GM21619 (cell line): Measurements from ENCODE around the gene WNT9A.
"Not testable (repeated sequence)": the region's sequence is repeated elsewhere in the genome, so short reads cannot be mapped to it uniquely, and the experiment has no call there.

ENCODE experiments used
- ATAC-seq: cut with Tn5 transposase; IDR thresholded peaks from one replicate; pipeline ENCODE4 v1.9.1; 2021; ENCODE audit not compliant: unreplicated experiment

The WNT9A gene, protein sequence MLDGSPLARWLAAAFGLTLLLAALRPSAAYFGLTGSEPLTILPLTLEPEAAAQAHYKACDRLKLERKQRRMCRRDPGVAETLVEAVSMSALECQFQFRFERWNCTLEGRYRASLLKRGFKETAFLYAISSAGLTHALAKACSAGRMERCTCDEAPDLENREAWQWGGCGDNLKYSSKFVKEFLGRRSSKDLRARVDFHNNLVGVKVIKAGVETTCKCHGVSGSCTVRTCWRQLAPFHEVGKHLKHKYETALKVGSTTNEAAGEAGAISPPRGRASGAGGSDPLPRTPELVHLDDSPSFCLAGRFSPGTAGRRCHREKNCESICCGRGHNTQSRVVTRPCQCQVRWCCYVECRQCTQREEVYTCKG

GRCh38 chr1:227947676-227948492, at the start of gene WNT9A:
Gene WNT9A, minus strand, starts transcription at chr1:227947932. Its CDS starts 45 bp downstream, at chr1:227947887.
- ATAC-seq: peak; percentile 46

DNA sequence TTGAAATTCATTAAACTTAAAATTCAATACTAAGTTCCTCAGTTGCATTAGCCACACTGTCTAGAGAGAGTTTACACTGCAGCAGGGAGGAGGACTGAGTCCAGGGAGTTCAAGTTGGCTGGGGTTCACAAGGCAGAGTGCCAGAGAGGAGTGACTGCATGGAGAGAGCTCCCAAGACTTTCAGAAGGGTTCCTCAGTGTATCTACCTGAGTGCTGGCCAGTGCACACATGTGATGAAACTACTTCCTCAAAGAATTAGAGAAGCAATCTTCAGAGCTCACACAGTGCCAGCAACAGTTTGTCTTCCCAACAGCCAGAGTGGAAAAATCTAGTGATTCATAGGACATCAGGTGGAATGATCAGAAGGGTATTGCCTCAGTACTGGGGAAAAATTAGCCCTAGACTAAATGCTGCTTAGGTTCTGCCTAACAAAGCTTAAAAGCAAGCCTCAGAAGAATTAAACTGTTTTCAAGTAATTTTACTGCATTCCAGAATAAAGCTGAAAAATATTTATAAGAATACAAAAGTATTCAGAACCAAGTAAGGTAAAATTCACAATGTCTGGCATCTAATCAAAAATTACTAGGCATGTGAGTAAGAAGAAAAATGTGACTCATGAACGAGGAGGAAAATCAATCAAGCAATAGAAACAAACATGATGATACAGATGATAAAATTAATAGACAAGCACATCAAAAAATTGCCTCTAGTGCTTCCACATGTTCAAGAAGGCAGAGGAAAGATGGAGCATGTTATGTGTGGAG, 48.6 kb upstream of the WNT9A start:
- ATAC-seq: no peak

GRCh38 chr1:227994632-227995300, 47.0 kb upstream of the WNT9A start:
- ATAC-seq: no peak

- no peak for ATAC-seq
Observed at GRCh38 chr1:227987181-227987580, 39.4 kb upstream of the WNT9A start.

DNA sequence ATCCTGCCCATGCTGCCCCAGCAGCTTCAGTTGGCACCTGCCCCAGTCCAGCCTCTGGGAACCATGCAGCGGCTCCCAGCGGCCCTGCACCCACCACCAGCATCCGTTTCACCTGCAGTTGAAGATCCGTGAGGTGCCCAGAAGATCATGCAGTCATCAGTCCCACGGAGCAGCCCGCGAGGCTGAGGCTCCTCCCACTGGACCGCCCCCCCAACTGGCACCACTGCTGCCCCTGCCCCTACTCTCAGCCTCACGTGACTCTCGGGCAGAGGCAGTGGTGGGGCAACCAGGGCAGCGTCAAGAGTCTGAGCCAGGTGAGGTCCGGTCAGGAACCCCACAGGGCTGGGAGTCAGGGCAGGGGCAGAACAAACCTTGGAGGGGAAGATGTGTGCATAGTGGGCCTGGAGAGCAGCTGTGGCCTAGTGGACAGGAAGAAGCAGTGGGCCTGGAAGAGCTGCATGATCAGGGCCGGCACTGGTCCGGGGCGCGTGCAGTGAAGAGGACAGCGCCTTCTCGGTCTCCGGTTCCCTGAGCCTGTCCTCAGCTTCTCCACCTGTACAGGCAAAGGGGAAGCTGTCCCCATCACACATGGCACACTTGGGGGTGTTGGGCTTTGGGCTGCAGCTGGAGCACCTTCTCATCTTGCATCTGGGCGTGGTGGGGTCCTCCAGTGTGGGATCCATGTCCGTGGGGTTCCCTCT, 28.0 kb upstream of the WNT9A start:
- not testable (repeated sequence) for ATAC-seq

- ATAC-seq: not testable (repeated sequence)
Observed at GRCh38 chr1:227973724-227974288, 26.1 kb upstream of the WNT9A start.

DNA sequence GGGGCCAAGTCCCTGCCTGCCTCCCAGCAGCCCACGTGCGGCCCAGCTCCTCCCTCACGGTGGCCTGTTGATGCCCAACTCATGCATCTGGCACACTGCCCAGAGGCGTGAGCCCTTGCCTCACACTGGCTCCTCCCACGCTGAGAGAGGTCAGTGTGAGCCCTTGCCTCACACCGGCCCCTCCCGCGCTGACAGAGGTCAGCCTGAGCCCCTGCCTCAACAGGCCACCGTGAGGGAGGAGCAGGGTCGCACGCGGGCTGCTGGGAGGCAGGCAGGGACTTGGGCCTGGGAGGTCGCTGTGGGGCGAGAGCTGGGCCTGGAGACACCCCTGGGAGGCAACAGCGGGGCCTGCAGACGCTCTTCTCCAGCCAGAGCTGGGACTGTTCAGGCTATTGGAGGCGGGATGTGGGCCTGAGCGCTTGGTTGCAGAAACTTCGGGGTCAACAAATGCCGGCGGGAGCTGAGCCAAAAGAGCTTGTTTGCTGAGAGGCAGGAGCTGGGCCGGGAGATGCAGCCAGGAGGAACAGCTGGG, 25.2 kb upstream of the WNT9A start:
- ATAC-seq: not testable (repeated sequence)

DNA sequence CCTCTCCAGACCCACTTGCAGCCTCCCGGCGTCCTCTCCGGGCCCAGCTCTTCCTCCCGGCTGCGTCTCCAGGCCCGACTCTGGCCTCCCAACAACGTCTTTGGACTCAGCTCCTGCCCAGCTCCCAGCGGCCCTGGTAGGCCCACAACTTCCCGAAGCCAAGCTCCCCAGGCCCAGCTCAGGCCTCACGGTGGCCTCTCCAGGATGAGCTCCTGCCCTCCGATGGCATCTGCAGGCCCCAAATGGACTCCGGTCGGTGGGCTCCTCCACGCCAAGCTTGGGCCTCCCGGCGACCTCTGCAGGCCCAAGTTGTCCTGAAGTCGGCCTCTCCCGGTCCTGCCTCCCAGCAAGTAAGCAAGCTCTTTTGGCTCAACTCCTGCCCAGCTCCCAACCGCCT, 24.5 kb upstream of the WNT9A start:
- ATAC-seq: not testable (repeated sequence)

- ATAC-seq: not testable (repeated sequence)
Observed at GRCh38 chr1:227971643-227972282, 24.0 kb upstream of the WNT9A start.

DNA sequence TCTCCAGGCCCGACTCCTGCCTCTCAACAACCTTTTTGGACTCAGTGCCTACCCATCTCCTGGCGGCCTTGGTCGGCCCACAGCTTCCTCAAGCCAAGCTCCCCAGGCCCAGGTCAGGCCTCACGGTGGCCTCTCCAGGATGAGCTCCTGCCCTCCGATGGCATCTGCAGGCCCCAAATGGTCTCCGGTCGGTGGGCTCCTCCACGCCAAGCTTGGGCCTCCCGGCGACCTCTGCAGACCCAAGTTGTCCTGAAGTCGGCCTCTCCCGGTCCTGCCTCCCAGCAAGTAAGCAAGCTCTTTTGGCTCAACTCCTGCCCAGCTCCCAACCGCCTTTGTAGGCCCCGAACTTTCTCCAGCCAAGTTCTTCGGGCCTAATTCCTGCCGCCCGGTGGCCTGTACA, 23.5 kb upstream of the WNT9A start:
- not testable (repeated sequence) for ATAC-seq

- not testable (repeated sequence) for ATAC-seq
Observed at GRCh38 chr1:227970076-227970995, 22.6 kb upstream of the WNT9A start.

DNA sequence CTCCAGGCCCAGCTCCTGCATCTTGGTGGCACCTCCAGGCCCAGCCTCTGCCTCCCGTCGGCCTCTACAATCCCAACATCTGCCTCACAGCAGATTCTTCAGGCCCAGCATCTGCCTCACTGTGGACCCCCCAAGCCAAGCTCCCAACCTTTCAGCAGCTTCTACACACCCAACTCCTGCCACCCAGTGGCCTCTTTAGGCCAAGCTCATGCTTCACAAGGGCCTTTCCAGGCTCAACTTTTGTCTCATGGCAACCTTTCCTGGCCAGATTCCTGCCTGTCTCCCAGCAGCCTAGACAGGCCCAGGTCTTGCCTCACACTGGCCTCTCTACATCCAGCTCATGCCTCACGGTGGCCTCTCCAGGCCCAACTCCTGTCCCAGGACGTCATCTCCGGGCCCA, 20.1 kb upstream of the WNT9A start:
- not testable (repeated sequence) for ATAC-seq

- not testable (repeated sequence) for ATAC-seq
Observed at GRCh38 chr1:227966733-227967132, 19.0 kb upstream of the WNT9A start.

GRCh38 chr1:227961651-227962466, 14.1 kb upstream of the WNT9A start:
- ATAC-seq: no peak

DNA sequence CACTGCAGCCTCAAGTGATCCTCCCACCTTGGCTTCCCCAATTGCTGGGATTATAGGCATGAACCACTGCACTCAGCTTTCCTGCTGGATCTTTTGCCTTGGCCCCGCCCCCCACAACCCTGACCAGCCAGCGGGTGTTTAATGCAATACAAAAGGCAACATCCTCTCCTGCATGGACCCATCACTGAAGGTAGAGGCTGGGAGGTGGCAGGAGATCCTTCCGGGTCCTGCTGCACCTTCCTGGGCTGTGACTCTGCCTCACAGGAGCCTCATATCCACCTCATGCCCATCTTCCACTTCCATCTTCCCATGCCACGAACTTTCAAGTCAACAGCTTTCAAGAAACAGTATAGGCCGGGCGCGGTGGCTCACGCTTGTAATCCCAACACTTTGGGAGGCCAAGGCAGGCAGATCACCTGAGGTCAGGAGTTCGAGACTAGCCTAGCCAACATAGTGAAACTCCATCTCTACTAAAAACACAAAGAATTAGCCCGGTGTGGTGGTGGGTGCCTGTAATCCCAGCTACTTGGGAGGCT, 11.7 kb upstream of the WNT9A start:
- no peak for ATAC-seq

- no peak for ATAC-seq
Observed at GRCh38 chr1:227958617-227959324, 11.0 kb upstream of the WNT9A start.
